H4 (cell line): ENCODE results near the gene LIMS2. TPM values are rescaled to one million over a fixed set of nuclear protein-coding genes. Genes with fewer than 3 reads are reported as not detected.

Source experiments
- DNase-seq: peaks from one replicate; pipeline ENCODE4 v3.0.0-alpha.2; 2015; ENCODE audit warnings: low spot score
- total RNA-seq: library from RNA; depleted of rRNA; stranded (reverse); fragments of >200 nt; shearing (Covaris generic); gene quantifications from 2 replicates; pipeline ENCODE4 v1.2.3, GENCODE V29; 2014

The LIMS2 gene
- total RNA-seq, 1 experiment from 2014 or later = 0.41 TPM

- no peak for DNase-seq
These were observed 52.6 kb downstream of the LIMS2 start for GRCh38 chr2:127622561-127623387.

DNA sequence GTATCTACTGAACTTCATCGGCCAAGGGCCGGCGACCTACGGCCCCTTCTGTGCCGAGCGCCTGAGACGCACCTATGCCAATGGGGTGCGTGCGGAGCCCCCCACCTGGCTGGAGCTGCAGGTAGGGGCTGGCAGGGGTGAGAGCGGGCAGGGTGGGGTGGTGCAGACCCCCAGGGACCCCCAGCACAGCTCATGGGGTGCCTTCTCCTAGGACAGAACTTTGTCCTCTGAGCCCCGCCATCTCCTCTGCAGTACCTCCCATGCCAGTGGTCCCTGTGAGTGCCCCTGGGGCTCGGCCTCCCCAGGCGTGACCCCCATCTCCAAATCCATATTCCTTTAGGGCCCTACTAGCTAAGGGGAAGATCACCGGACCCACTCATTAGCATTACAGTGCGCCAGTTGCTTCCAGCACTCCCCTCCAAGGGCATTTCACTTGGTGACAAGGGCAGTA is 53.3 kb downstream of the LIMS2 start:
- DNase-seq = no peak

DNA sequence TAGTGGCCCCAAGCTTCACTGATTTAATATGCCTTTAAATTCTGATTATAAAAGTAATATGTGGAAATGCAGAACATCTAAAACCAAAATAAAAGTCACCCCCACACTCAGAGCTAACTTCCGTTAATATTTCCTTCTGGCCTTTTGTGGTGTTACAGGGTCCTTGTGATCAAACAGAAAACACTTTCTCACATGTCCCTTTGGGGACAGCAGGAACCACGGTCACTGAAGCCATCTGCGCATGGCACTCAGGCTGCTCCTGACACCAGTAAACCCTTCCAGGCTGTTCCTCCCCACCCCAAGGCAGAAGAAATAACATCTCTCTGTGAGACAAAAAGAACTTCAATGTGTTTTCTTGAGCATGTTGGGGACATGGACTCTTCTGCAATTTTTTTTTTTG is 54.5 kb downstream of the LIMS2 start:
- DNase-seq = no peak

DNA sequence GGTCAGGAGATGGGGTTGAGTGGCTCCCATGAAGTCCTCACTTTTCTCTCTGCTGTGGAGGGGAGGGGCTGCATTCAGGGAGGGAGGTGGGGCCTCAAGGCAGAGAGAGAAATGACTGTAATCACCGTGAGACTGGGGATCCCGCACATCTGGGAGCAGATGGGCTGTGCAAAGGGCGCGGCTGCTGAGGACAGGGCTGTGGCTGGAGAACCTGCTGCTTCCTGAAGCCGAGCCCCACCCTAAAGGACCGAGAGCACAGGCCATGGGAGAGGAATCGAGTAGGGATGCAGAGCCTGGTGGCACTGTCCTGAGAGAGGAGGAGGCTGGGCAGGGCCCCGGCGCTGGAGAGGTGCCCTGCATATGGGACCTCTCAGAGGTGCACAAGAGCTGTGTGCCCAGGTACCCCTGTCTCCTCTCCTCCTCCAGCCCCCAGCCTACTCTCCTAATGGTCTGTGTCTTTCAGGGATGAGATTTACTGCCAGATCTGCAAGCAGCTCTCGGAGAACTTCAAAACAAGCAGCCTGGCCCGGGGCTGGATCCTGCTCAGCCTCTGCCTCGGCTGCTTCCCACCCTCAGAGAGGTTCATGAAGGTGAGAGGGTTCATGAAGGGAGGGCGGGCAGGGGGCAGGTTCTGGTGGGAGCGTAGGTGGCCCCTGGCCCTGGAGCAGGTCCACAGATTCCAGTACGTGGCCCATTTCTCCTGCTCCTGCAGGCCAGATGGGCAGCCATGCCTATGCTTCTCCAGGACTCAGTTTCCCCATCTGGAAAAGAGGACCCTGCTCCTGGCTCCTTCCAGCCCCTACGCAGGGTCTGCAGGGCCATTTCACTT is 55.2 kb downstream of the LIMS2 start:
- no peak for DNase-seq

GRCh38 chr2:127619203-127619590 is 56.1 kb downstream of the LIMS2 start:
- no peak for DNase-seq

GRCh38 chr2:127618551-127619202 is 56.7 kb downstream of the LIMS2 start:
- no peak for DNase-seq

DNA sequence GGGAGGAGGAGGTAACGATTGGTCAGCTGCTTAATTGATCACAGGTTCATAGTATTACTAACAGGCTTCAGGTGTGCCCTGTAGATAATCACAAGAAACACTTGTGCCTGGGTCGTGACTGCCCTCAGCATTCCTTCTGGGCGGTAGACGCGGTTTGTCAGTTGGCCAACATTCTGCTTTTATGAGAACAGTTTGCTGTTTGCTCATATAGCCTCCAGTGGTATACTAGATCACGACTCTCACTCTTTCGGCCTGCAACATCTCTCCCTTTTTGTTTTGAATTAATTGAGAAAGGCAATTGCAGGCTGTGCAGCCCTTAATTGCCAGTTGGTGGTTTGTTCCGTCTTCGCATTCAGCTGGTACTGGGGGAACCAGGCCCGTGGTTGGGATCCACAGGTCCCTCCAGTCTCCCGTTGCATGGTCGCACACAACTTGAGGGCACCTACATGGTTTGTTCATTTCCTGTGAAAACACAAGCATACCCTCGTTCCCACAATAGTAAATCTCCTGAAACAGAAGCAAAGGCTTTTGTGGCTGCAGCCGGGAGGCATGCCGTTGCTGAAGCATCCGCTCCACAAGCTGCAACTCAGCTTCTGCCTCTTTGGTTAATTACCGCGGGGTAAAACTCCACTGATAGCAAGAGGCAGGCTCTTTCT is 59.7 kb downstream of the LIMS2 start:
- no peak for DNase-seq

DNA sequence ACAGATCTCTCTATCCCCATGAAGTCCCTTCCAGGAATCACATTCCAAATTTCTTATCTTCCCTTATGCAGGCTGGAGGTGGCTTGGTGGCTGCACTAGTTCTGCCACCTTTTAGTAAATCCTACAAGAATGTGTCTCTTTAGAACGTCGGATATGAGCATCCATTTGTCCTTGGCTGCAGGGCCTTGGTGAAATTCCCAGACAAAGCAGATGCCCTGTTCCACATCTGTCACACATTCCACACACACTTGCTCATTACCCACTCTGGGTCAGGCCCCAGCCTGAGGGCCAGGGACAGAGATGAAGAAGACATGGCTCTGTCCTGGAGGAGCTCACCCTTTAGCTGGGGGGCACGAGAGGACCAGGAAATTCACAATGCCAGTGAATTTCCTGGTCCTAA is 60.6 kb downstream of the LIMS2 start:
- DNase-seq = no peak

DNA sequence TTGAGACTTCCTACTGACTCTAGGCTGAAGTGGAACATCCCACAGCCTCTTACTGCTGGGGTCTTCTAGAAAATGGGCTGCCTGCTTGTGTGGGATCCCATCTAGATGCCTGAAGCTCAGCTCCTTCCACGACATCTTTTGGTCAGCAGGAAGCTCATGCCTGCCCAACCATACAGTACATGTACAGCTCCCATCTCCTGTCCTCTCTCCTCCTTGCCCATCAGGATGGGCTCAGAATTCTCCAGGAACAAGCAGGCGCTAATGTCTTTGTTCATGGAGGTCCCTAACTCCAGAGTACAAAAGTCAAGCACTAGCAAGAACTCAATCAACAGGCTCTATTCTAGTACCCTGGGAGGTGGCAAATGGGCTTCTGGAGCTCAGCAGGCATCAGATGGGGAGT is 61.1 kb downstream of the LIMS2 start:
- no peak for DNase-seq

DNA sequence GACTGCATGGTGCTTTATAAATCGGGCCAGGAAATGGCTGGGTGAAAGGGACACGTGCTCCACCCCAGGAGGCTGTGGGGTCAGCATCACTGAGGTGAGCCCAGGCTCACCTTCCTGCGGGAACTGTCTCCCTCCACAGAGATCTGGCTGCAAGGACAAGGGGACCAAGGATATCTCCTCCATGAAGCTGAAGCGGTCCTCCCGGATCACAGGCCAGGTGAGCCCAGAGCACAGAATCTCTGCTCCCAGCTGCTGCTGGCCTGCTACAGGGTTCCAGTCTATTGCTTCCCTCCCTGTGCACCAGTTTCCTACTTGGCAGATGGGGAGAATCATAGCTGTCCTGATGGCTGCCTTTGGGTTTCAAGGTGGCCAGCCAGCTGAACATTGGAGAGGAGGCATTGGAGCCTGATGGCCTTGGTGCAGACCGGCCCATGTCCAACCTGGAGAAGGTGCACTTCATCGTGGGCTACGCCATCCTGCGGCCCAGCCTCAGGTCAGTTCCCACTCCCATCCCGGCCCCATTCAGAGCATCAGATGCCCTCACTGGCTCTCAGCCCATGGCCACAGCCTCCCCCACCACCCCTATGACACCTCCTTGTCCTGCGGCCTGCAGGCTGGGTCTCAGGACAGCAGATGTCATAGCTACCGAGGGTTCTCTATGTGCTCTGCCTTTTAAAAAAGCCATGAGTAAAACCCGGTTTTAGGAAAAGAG is 63.1 kb downstream of the LIMS2 start:
- DNase-seq = no peak

DNA sequence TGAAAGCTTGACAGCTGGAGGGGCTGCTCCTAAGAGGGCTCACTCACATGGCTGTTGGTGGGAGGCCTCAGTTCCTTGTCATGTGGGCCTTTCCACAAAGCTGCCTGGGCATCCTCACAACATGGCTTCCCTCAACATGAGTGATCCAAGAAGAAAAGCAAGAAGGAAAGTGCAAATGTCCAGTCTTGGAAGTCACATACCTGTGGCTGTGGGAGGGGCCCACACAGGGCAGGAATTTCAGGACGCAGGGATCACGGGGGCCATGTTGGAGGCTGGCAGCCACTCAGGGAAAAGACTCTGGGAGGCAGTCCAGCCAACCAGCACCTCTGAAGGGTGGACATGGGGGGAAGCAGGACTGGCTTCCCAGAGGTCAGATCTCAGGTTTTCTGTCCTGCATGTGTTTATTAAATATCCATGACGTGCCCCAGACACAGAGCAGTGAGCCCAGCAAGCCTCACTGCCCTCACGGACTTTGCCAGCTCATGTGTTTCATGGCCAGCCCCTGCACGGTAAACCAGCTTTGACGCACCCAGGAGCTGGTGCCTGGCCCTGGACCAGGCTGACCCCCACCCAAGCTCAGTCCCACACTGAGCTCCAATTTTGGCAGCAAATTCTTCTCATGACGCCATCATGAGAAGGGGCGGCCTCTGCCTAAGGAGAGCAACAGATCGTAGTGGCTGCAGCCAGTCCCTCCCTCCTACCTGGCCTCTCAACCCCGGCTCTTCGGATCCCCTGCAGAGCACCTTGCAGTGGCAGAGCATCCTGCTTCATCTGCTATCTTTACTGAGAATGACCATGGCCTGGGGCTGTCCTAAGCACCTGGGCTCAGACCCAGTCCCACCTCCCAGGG is 64.0 kb downstream of the LIMS2 start:
- DNase-seq = no peak

- no peak for DNase-seq
These were observed 64.8 kb downstream of the LIMS2 start for GRCh38 chr2:127610561-127610960.

DNA sequence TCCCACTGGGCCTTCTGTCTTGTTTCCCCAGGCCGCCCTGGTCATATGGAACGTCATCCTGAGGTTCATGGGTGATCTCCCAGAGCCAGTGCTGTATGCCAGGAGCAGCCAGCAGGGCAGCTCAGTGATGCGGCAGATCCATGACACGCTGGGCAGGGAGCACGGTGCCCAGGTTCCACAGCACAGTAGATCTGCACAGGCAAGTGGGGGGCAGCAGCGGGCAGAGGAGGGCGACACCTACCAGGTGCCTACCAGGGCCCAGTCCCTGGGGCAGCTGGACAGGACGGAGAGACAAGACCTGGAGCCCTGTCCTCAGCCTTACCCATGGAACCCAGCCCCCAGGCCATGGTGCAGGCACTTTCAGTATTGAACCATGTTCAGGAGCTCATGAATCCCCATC is 65.5 kb downstream of the LIMS2 start:
- no peak for DNase-seq

DNA sequence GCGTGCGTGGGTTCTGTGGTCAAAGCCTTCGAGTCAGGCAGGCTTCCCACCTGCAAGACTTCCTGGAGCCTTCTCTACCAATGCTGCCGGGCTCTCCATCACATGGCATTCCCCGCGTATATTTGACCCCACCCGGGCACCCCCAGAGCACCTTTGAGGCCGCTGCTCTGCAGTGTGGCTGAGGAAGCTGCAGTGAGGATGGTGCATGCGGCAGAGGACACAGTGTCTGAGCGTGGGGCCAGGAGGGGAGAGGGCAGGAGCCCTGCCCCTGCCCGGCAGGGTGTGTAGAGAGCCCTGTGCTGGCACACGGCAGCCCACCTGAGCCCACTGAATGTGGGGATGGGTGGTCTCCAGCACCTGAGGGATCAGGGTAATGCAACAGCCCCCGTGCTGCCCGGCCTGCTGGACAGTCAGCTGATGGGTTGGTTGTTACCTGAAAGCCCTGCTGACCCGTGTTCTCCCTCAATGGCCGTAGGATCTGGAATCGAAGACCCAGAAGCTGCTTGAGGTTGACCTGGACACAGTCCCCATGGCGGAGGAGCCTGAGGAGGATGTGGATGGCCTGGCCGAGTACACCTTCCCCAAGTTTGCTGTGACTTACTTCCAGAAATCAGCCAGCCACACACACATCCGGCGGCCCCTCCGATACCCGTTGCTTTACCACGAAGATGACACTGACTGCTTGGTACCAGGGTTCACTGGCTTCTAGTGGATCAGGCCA is 66.1 kb downstream of the LIMS2 start:
- no peak for DNase-seq

DNA sequence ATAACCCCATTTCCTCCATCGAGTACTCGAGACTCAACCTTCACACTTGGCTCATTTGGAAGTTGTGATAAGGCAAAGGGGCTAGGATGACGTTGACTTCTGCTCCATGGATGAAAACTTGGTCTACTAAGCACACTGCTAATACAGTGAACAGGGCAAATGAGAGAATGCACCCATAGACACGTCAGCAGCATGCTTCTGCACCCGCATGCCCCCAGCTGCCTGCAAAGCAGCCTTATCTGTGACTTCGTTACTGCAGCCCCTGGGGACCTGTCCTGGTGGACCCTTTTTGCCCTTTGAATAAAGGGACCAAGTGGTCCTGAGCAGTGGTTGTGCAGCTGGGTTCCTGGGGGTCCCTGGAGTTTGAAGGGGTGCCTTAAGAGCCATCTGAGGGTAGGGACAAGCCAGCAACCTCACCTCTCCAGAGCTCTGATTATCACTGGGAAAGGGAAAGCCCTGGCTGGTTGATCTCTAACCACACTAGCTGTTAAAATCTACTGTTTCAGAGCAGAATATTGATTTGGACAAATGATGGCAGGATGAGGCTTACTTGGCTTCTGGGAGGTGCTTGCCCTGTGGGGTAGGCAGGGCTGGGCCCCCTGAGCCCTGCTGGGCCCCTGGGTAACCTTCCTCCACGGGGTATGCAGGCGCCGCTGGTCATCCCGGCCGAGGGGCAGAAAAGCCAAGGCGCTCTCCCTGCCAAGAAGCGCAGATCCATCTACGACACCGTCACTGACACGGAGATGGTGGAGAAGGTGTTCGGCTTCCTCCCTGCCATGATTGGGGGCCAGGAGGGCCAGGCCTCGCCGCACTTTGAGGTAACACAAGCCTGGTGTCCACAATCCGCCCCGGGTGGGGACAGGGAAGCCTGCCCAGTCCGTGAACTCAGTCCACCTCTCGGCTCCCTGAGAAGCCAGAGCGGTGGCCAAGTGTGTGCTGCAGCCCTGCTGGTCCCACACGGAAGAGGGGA is 67.0 kb downstream of the LIMS2 start:
- DNase-seq = no peak

DNA sequence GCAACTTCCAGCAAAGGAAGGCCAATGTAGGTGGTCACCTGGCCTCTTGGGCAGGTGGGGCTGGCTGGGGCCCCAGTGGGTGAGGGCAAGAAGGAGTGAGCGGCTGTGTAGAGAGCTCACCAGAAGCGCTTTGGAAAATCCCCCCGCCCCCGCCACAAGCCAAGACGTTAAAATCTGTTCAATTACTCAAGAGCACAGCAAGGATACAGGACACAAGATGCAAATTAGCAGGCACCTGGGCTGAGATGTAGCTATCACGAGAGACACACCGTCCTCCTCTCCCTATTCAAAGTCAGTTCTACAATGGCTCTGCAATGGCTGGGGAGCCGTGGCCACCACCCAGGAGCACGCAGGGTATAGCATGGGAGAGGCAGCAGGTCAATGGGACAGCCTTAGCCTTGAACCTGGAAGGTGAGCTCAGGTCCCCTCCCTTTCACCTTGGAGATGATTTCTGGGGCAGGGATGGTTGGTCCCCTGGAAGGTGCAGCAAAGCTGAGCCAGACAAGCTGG is 67.9 kb downstream of the LIMS2 start:
- no peak for DNase-seq

GRCh38 chr2:127606625-127607398 is 68.5 kb downstream of the LIMS2 start:
- no peak for DNase-seq
